Esophagus muscularis mucosa (tissue), 3 donors: Measurements from ENCODE around the gene HSPB1.

ENCODE experiments used
- CTCF ChIP-seq, 3 experiments: fragments of 200-600 bp in 2 of 3; fragments of 450-650 bp in 1 of 3; sonication (generic) in 2 of 3; IDR thresholded peaks; one replicate each; pipeline ENCODE4 v1.5.1; 2017 to 2019; ENCODE audit warnings: antibody characterized with exemption in 3 of 3, mild to moderate bottlenecking in 2 of 3, moderate library complexity in 1 of 3
- POLR2AphosphoS5 ChIP-seq, 2 donors: sonication (generic); formaldehyde crosslinking; IDR thresholded peaks; one replicate each; pipeline ENCODE4 v1.6.1; 2017; ENCODE audit warnings: antibody characterized with exemption in 2 of 2

- TF ChIP-seq CTCF (IDR thresholded peaks at IDR 0.05) (no peak), POLR2AphosphoS5 (IDR thresholded peaks at IDR 0.05) (no peak)
Measured at GRCh38 chr7:76265299-76265698, 37.2 kb upstream of the HSPB1 start.
